ENCODE data around the gene RAB15. TPM values are rescaled to one million over a fixed set of nuclear protein-coding genes. Genes with fewer than 3 reads are reported as not detected.

Gene RAB15
- total RNA-seq, 1 donor from 2014 or later, result 36.3 TPM

DNA sequence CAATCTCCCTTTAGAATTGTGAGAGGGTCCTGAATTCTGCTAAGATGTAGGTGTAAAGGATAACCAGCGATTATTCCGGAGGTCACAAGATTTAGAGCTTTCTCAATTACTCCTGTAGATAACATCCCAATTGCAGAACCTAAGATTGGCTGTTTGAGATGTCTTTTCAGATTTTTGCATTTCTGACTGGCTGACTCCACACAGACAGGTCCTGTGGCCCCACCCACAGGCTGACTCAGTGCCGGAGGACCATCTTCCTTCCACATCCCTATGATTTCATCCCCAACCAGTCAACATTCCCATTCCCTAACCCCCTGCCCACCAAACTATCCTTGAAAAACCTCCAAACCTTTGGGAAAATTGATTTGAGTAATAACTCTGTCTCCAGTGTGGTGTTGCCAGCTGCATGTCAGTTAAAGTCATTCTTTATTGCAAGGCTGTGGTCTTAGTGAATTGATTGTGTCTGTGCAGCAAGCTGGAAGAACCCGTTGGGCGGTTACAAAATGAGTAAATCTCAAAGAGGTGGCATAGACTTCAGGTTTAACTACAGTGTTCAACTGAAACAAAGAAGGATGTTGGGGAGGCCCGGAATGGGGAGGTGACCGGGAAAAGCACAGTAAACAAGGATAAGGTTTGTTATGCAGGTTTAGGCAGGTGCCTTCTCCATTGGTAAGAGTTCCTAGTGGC, 25.1 kb upstream of the RAB15 start:
- Mint-ChIP-seq H3K4me3 (ENCODE audit: unreplicated experiment) (no peak overlapping the region), H3K27ac (ENCODE audit: unreplicated experiment) (no peak overlapping the region), H3K9me3 (ENCODE audit: unreplicated experiment) (no peaks in the 10 kb centered on the region), H3K36me3 (ENCODE audit: low read depth, unreplicated experiment) (no peaks in the 10 kb centered on the region), H3K4me1 (ENCODE audit: low read depth, unreplicated experiment) (peaks cover 12% of the 10 kb centered on the region), H3K27me3 (ENCODE audit: low read depth, unreplicated experiment) (no peaks in the 10 kb centered on the region)
- H3K4me2 ChIP-seq (ENCODE audit: low read length), result no peak overlapping the region
- no peak for FAIRE-seq
- H3K79me2 ChIP-seq (ENCODE audit: insufficient read depth, low read length), result peaks cover 27% of the 10 kb centered on the region
- H3K4me3 ChIP-seq (ENCODE audit: insufficient read depth, low read depth, low read length), result no peak overlapping the region
- H4K20me1 ChIP-seq (ENCODE audit: insufficient read depth, low read length), result no peaks in the 10 kb centered on the region
- H3K27me3 ChIP-seq (ENCODE audit: insufficient read depth, low read length), result no peaks in the 10 kb centered on the region
- no peaks in the 10 kb centered on the region for H3K36me3 ChIP-seq (ENCODE audit: insufficient read depth, low read length)
- DNase-seq (ENCODE audit: low read depth), result peak; percentile 47
- TF ChIP-seq, protein P1, sequence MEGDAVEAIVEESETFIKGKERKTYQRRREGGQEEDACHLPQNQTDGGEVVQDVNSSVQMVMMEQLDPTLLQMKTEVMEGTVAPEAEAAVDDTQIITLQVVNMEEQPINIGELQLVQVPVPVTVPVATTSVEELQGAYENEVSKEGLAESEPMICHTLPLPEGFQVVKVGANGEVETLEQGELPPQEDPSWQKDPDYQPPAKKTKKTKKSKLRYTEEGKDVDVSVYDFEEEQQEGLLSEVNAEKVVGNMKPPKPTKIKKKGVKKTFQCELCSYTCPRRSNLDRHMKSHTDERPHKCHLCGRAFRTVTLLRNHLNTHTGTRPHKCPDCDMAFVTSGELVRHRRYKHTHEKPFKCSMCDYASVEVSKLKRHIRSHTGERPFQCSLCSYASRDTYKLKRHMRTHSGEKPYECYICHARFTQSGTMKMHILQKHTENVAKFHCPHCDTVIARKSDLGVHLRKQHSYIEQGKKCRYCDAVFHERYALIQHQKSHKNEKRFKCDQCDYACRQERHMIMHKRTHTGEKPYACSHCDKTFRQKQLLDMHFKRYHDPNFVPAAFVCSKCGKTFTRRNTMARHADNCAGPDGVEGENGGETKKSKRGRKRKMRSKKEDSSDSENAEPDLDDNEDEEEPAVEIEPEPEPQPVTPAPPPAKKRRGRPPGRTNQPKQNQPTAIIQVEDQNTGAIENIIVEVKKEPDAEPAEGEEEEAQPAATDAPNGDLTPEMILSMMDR (IDR thresholded peaks at IDR 0.05; ENCODE audit: insufficient read depth, low read depth, low read length), result no peak
- TF ChIP-seq EZH2 (IDR thresholded peaks at IDR 0.05; ENCODE audit: insufficient read depth, low read length), result no peak
- H3K9me3 ChIP-seq (ENCODE audit: insufficient read depth, low read depth, low read length), result no peaks in the 10 kb centered on the region
- no peak overlapping the region for H3K27ac ChIP-seq (ENCODE audit: low read depth, low read length)
- no peak overlapping the region for H2AFZ ChIP-seq (ENCODE audit: low read depth, low read length)
- peaks cover 12% of the 10 kb centered on the region for H3K4me1 ChIP-seq (ENCODE audit: insufficient read depth, low read length)
- H3K9ac ChIP-seq (ENCODE audit: low read length), result no peak overlapping the region

DNA sequence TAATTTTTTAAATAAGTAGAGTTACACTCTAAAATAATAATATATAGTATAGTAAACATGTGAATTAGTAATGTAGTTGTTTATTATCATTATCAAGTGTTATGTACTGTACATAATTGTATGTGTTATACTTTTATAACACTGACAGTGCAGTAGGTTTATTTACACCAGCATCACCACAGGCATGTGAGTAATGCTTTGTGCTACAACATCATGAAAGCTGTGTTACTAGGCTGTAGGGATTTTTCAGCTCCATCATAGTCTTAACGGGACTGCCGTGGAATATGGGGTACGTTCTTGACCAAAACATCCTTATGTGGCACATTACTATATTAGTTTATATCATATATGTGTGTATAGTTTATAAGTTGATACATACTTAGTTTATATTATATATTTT, 23.2 kb upstream of the RAB15 start:
- Mint-ChIP-seq H3K36me3 (ENCODE audit: low read depth, unreplicated experiment) (no peaks in the 10 kb centered on the region), H3K4me3 (ENCODE audit: unreplicated experiment) (no peak overlapping the region), H3K4me1 (ENCODE audit: low read depth, unreplicated experiment) (peaks cover 13% of the 10 kb centered on the region), H3K27me3 (ENCODE audit: low read depth, unreplicated experiment) (no peaks in the 10 kb centered on the region), H3K9me3 (ENCODE audit: unreplicated experiment) (no peaks in the 10 kb centered on the region), H3K27ac (ENCODE audit: unreplicated experiment) (no peak overlapping the region)
- Histone ChIP-seq H3K9ac (ENCODE audit: low read length) (no peak overlapping the region), H2AFZ (ENCODE audit: low read depth, low read length) (no peak overlapping the region), H3K27ac (ENCODE audit: low read depth, low read length) (no peak overlapping the region), H3K36me3 (ENCODE audit: insufficient read depth, low read length) (no peaks in the 10 kb centered on the region), H3K4me1 (ENCODE audit: insufficient read depth, low read length) (peaks cover 5% of the 10 kb centered on the region), H3K9me3 (ENCODE audit: insufficient read depth, low read depth, low read length) (no peaks in the 10 kb centered on the region), H4K20me1 (ENCODE audit: insufficient read depth, low read length) (no peaks in the 10 kb centered on the region), H3K4me3 (ENCODE audit: insufficient read depth, low read depth, low read length) (no peak overlapping the region), H3K79me2 (ENCODE audit: insufficient read depth, low read length) (peaks cover 40% of the 10 kb centered on the region), H3K27me3 (ENCODE audit: insufficient read depth, low read length) (no peaks in the 10 kb centered on the region), H3K4me2 (ENCODE audit: low read length) (no peak overlapping the region)
- TF ChIP-seq, protein P1 (IDR thresholded peaks at IDR 0.05; ENCODE audit: insufficient read depth, low read depth, low read length), result no peak
- no peak for TF ChIP-seq EZH2 (IDR thresholded peaks at IDR 0.05; ENCODE audit: insufficient read depth, low read length)
- FAIRE-seq (no peak), DNase-seq (ENCODE audit: low read depth) (no peak)

DNA sequence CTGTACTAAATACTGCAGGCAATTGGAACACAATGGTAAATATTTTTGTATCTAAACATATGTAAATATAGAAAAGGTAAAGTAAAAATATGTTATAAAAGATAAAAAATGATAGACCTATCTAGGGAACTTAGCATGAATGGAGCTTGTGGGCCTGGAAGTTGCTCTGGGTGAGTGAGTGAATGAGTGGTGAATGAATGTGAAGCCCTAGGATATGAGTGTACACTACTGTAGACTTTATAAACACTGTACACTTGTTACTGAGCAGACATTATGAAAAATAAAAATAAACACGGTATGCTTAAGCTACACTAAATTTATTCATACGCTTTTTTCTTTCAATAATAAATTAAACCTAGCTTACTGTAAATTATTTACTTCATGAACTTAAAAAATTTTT, 22.4 kb upstream of the RAB15 start:
- no peaks in the 10 kb centered on the region for H3K36me3 Mint-ChIP-seq (ENCODE audit: low read depth, unreplicated experiment)
- no peak overlapping the region for H3K27ac Mint-ChIP-seq (ENCODE audit: unreplicated experiment)

More for the DNA sequence above, 22.4 kb upstream of the RAB15 start:
- no peak overlapping the region for H2AFZ ChIP-seq (ENCODE audit: low read depth, low read length)
- H3K9me3 ChIP-seq (ENCODE audit: insufficient read depth, low read depth, low read length), result no peaks in the 10 kb centered on the region
- H3K36me3 ChIP-seq (ENCODE audit: insufficient read depth, low read length), result no peaks in the 10 kb centered on the region
- H3K4me3 ChIP-seq (ENCODE audit: insufficient read depth, low read depth, low read length), result no peak overlapping the region
- H3K79me2 ChIP-seq (ENCODE audit: insufficient read depth, low read length), result peaks cover 43% of the 10 kb centered on the region
- no peak overlapping the region for H3K27ac ChIP-seq (ENCODE audit: low read depth, low read length)
- FAIRE-seq, result no peak
- Mint-ChIP-seq H3K27me3 (ENCODE audit: low read depth, unreplicated experiment) (no peaks in the 10 kb centered on the region), H3K4me1 (ENCODE audit: low read depth, unreplicated experiment) (peaks cover 11% of the 10 kb centered on the region), H3K9me3 (ENCODE audit: unreplicated experiment) (no peaks in the 10 kb centered on the region), H3K4me3 (ENCODE audit: unreplicated experiment) (no peak overlapping the region)
- TF ChIP-seq, protein P1 (IDR thresholded peaks at IDR 0.05; ENCODE audit: insufficient read depth, low read depth, low read length), result no peak
- TF ChIP-seq EZH2 (IDR thresholded peaks at IDR 0.05; ENCODE audit: insufficient read depth, low read length), result no peak
- H3K9ac ChIP-seq (ENCODE audit: low read length), result no peak overlapping the region
- no peak overlapping the region for H3K4me2 ChIP-seq (ENCODE audit: low read length)
- no peak for DNase-seq (ENCODE audit: low read depth)
- H3K4me1 ChIP-seq (ENCODE audit: insufficient read depth, low read length), result peaks cover 5% of the 10 kb centered on the region
- no peaks in the 10 kb centered on the region for H3K27me3 ChIP-seq (ENCODE audit: insufficient read depth, low read length)
- no peaks in the 10 kb centered on the region for H4K20me1 ChIP-seq (ENCODE audit: insufficient read depth, low read length)

Measured in astrocyte (in vitro differentiated cells and primary cell).